ENCODE measurements around the gene GFRA3.
A peak's percentile ranks its signal among the peaks of the same experiment; 100 is the strongest.
"Not testable (repeated sequence)": the region's sequence is repeated elsewhere in the genome, so short reads cannot be mapped to it uniquely, and the experiment has no call there.

The GFRA3 gene

GRCh38 chr5:138274189-138274853 lies at the start of gene GFRA3:
TSS of gene GFRA3 (minus strand) at chr5:138274621. CDS start at chr5:138274424, 197 bp downstream.
- DNase-seq (ENCODE audit: low read depth): peak; percentile 2

- DNase-seq (ENCODE audit: low read depth): not testable (repeated sequence)
These were observed 43.8 kb upstream of the GFRA3 start for GRCh38 chr5:138318211-138318610.

- DNase-seq (ENCODE audit: low read depth): no peak
These were observed 41.9 kb upstream of the GFRA3 start for GRCh38 chr5:138316355-138316754.

GRCh38 chr5:138315751-138316278 lies 41.4 kb upstream of the GFRA3 start:
- no peak for DNase-seq (ENCODE audit: low read depth)

GRCh38 chr5:138305797-138306196 lies 31.4 kb upstream of the GFRA3 start:
- no peak for DNase-seq (ENCODE audit: low read depth)

GRCh38 chr5:138303372-138303771 lies 29.0 kb upstream of the GFRA3 start:
- no peak for DNase-seq (ENCODE audit: low read depth)

GRCh38 chr5:138289296-138289695 lies 14.9 kb upstream of the GFRA3 start:
- no peak for DNase-seq (ENCODE audit: low read depth)

- DNase-seq (ENCODE audit: low read depth): no peak
These were observed 12.8 kb upstream of the GFRA3 start for GRCh38 chr5:138287246-138287645.

- no peak for DNase-seq (ENCODE audit: low read depth)
These were observed 8.7 kb upstream of the GFRA3 start for GRCh38 chr5:138282920-138283742.

- DNase-seq (ENCODE audit: low read depth): no peak
These were observed 6.5 kb upstream of the GFRA3 start for GRCh38 chr5:138280915-138281314.

- DNase-seq (ENCODE audit: low read depth): no peak
These were observed 2.1 kb upstream of the GFRA3 start for GRCh38 chr5:138276402-138277054.

GRCh38 chr5:138275895-138276294 lies 1.5 kb upstream of the GFRA3 start:
- DNase-seq (ENCODE audit: low read depth): no peak

- no peak for DNase-seq (ENCODE audit: low read depth)
These were observed 960 bp upstream of the GFRA3 start for GRCh38 chr5:138275379-138275782.

- DNase-seq (ENCODE audit: low read depth): no peak
These were observed 610 bp downstream of the GFRA3 start for GRCh38 chr5:138273834-138274188.

GRCh38 chr5:138272681-138273080 lies 1.7 kb downstream of the GFRA3 start:
- no peak for DNase-seq (ENCODE audit: low read depth)

- DNase-seq (ENCODE audit: low read depth): no peak
These were observed 3.1 kb downstream of the GFRA3 start for GRCh38 chr5:138271281-138271680.

- no peak for DNase-seq (ENCODE audit: low read depth)
These were observed 10.2 kb downstream of the GFRA3 start for GRCh38 chr5:138264183-138264582.

- no peak for DNase-seq (ENCODE audit: low read depth)
These were observed 10.8 kb downstream of the GFRA3 start for GRCh38 chr5:138263581-138263980.

GRCh38 chr5:138258704-138259292 lies 15.6 kb downstream of the GFRA3 start:
- no peak for DNase-seq (ENCODE audit: low read depth)

GRCh38 chr5:138257583-138257982 lies 16.8 kb downstream of the GFRA3 start:
- no peak for DNase-seq (ENCODE audit: low read depth)

- DNase-seq (ENCODE audit: low read depth): no peak
These were observed 21.5 kb downstream of the GFRA3 start for GRCh38 chr5:138252944-138253343.

GRCh38 chr5:138247800-138248199 lies 26.6 kb downstream of the GFRA3 start:
- DNase-seq (ENCODE audit: low read depth): not testable (repeated sequence)

Measured in stimulated activated CD8-positive, alpha-beta memory T cell treated with anti-CD3 and anti-CD28 coated beads, Interleukin-4, amount 100 ng/mL, for 24 hours (primary cell).